Measurements from ENCODE around the gene BLOC1S5. TPM values are rescaled to one million over a fixed set of nuclear protein-coding genes. Genes with fewer than 3 reads are reported as not detected.
"Not testable (repeated sequence)": the region's sequence is repeated elsewhere in the genome, so short reads cannot be mapped to it uniquely, and the experiment has no call there.

Gene BLOC1S5
- polyA plus RNA-seq, 4 donors, result 28.6 to 35.3 (median 32.2) TPM

DNA sequence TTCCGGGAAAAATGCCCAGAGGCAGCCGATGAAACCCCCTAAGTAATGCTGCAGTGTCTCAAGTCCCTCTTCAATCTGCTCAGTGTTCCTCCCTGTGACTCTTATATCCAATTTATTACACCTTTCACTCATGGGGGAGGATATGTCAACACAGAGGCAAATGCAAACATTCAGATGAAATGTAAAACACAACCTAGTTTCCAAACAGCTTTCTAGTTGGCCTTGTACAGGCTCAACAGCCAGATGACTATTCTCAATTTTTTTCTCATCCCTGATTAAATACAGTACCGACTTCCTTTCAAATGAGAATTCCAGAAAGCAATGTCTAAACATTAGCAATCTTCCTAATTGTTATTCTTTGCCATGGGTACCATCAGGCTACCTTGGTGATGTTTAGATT is 65.0 kb downstream of the BLOC1S5 start:
- no peak for DNase-seq (ENCODE audit: low read depth in 4 of 4, low spot score in 2 of 4)

DNA sequence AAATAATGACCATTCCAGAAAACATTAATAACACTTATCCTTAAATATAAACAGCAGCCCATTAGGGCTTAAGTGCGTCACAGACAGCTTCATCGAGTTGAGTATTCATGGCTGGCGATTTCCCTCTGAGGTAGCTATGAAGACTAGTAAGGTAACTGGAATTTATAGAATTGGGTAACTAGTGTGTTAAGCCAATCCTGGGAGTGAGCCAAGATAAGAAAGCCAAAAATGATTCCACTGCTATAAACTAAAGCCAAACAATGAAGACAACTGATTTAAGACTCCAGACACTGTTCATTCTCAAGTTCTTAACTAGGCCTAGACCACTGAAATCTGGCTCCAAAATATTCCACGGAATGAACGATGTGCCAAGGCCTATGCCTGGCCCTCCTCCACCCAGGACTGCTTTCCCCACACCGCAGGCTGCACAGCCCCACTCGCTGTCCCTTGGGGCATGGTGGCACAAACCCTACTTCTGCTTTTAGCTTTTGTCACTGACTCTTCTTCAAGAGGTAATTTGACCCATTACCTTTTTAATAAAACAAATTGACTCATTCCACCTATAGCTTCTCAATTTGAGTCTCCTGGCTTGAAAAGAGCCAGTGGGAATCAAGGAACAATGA is 66.0 kb downstream of the BLOC1S5 start:
- no peak for DNase-seq (ENCODE audit: low read depth in 4 of 4, low spot score in 2 of 4)

DNA sequence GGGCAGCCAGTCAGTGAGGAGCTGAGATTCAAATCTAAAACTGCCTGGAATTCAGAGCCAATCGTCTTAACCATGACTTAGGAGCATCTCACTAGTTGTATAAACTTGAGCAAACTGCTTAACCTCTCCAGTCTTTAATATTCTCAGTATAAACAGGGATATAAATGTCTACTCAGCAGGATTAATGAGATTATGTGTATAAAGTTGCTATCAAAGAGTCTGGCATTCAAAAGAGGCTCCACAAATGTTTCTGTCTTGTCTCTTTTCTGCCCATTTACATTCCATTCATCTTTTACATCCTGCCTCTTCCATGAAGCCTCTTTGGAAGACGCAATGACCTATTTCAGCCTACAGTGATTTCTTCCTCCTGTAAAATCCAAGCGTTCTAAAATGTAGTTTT is 66.9 kb downstream of the BLOC1S5 start:
- no peak for DNase-seq (ENCODE audit: low read depth in 4 of 4, low spot score in 2 of 4)

DNA sequence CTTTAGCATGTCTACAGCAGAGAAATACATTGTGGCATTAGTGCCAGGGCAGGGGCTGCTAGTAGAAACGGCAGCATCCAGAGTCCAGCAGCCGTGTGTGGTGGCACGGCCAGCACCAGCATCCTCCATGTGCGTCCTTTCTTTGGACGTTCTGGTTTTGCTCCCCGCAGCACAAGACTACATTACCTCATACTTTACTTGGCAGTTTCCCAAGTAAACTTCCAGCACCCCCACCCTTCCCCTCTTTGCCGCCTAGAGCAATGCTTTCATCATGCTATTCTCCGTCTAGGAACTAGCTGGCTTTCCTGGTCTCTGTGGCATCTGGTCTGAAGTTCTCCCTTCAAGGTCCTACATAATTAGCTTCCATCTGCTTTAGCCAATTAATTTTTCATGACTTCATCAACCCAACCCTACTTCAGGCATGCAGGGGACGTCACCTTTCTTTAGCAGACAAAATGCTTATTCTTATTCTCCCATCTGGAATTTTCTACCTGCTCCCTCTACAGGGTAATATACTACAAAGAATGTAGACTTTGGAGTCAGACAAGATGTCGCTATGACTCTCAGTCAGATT is 67.6 kb downstream of the BLOC1S5 start:
- DNase-seq (ENCODE audit: low read depth in 4 of 4, low spot score in 2 of 4), result no peak

DNA sequence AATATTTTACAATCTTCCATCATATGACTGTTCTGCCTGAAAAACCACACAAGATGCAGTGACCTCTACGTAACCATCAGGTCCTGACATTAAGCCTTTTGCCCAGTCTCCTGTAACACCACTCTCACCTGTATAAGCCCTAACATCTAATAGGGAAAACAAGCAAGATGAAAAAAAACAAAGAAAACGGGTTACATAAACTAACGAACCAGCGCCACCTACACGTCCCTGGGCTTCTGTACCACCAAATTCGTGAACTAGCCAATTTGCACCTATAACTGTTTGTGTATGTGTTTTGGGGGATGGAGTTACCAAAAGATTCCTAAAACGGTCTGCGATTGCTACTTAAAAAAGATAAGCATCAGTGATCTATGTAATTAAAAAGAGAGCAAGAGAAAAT is 70.2 kb downstream of the BLOC1S5 start:
- DNase-seq (ENCODE audit: low read depth in 4 of 4, low spot score in 2 of 4), result no peak

DNA sequence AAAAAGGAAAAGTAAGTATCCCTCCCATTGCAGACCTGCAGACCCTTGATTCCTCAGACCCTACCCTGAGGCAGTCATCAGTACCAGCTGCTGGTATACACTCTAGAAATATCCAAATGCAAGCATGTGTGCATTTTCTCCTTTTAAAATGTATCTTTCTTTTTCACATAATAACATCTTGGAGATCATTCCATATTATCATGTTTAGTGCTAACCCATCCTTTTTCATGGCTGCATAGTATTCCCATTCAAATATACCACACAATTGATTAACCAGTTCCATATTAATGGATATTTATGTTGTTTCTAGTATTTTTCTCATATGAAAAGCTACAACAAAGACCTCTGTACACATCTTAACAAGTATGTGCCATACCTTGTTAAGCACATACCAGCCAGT is 70.8 kb downstream of the BLOC1S5 start:
- DNase-seq (ENCODE audit: low read depth in 4 of 4, low spot score in 2 of 4), result no peak

DNA sequence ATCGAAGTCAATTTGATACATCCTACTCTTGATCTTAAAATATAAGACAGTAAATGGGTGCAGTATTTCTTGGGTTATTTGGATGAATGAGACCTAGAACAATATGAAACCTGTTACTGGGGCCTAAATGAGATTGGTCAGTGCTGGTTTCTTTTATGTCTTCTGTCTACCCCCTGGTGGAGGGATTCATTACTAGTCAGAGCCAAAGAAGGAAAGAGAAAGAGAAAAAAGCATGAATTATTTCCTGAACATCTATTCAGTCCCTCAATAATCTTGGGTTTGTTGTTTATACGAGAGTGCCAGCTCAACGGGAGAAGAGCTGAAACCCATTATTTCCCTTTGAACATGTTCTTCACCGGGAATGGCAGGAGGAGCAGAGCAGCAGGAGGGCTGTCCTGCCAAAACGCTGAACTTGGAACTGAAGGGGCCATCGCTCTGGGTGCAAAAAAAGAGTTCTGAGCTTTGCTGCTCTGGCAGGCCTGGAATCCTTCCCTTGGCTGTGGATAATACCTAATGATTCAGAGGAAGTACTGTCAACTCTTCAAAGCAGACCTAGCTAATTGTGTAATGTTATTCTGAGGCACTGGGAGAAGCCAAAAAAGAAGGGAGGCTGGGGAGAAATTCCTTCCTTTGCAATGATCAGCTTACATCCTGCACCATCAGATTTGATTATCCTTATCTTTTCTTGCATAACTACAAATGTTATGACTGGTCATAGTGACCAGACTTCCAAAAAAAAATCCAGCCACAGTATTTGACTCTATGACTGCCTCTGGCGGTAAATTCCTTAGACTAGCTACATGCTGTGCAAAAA is 72.0 kb downstream of the BLOC1S5 start:
- DNase-seq (ENCODE audit: low read depth in 4 of 4, low spot score in 2 of 4), result no peak

DNA sequence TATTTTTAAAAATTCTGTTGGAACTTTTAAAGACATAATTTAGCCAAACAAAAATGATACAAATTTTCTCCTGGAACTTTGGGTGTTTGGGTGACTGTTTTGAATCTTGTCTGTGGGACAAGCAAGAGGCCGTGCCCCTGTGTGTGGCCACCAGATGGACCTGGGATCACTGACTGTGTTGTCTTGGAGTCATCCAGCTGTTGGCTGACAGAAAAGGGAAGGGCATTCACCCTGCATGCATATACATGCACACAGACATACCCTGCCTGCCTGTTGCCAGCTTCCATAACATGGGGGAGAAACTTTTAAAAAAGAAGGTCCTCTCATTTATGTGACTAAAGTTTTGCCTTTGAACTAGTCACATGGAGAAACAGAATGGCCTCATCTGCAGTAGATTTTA is 72.7 kb downstream of the BLOC1S5 start:
- no peak for DNase-seq (ENCODE audit: low read depth in 4 of 4, low spot score in 2 of 4)

DNA sequence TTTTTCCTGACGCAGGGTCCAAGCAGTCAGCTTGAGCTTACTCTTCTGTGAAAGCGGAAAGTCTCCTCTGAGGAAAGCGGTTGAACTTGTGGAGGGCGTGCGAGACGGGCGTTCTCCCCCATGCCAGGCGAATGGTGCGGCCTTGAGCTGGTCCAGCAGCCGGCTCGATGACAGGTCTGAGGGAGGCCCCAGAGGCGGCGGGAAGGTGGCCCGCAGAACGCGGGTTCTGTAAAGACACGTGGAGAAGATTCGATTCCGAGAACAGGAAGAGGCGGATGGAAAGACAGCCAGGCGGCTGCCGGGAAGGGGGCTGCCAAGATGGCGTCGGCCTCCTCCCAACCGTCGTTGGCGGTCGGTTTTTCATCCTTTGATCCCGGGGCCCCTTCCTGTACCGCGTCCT is 78.0 kb downstream of the BLOC1S5 start:
- DNase-seq (ENCODE audit: low read depth in 4 of 4, low spot score in 2 of 4), result no peak

DNA sequence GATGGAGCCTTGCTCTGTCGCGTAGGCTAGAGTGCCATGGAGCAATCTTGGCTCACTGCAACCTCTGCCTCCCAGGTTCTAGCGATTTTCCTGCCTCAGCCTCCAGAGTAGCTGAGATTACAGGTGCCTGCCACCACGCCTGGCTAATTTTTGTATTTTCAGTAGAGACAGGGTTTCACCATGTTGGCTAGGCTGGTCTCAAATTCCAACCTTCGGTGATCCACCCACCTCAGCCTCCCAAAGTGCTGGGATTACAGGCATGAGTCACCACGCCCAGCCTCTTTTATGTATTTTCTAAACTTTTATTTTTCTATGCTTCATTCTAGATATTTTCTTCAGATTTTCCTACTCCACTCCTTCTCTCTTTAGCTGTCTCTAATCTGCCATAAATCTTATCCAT is 80.2 kb downstream of the BLOC1S5 start:
- not testable (repeated sequence) for DNase-seq (ENCODE audit: low read depth in 4 of 4, low spot score in 2 of 4)

DNA sequence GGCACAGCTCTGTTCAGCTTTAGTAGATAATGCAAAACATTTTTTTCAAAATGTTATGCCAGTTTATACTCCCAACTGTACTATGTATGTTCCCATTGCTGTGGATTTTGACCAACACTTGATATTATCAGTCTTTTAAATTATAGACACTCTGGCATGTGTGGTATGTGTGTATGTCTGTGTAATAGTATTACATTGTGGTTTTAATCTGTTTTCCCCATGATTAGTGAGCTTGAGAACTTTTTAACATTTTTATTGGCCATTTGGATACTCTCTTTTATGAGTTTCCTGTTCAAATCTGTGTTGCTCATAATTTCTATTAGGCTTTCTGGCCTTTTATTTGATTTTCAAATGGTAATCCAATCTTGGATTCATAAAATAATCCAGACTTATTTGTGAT is 84.4 kb downstream of the BLOC1S5 start:
- no peak for DNase-seq (ENCODE audit: low read depth in 4 of 4, low spot score in 2 of 4)

DNA sequence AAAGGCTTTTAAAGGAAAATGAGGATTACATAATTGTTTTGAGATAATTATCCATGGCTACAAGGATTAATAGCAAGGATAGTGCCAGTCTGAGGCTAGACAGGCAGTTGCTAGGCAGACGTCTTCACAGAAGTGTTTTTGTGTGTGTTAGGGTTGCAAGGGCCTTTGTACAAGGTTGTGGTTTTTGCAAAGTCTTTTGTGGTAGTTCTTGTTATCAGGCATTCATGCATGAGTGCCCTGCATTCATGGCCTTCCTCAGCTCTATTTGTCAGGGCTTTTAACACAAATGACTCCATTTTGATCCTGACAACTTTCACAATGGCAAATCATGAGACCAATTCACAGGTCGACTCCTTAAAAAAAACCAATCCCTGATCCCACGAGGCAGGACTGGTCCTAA is 85.5 kb downstream of the BLOC1S5 start:
- DNase-seq (ENCODE audit: low read depth in 4 of 4, low spot score in 2 of 4), result no peak

DNA sequence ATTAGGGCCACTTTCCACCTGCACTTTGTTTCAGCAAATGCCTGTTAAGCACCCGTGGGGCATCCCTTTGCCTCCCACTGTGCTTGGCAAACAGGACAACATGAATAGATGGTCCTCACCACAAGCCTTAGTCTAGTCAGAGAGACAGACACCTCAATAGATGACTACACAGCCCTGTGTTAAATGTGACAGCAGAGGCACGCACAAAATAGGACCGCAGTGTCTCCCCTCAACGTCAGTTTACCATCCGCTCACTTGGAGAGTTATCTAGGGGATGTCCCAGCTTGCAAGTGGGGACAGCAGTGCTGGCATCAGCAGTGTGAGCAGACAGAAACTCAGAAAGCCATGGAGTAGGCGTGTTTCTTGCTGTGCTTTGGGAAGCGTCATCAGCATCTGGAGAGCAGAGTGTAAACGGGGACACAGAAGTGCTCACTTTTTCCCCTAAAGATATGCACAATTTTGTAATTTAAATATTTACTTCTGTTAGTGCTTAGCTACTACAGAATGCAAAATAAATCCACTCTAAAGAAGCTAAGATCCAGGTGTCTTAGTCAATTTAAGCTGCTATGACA is 87.6 kb downstream of the BLOC1S5 start:
- no peak for DNase-seq (ENCODE audit: low read depth in 4 of 4, low spot score in 2 of 4)

DNA sequence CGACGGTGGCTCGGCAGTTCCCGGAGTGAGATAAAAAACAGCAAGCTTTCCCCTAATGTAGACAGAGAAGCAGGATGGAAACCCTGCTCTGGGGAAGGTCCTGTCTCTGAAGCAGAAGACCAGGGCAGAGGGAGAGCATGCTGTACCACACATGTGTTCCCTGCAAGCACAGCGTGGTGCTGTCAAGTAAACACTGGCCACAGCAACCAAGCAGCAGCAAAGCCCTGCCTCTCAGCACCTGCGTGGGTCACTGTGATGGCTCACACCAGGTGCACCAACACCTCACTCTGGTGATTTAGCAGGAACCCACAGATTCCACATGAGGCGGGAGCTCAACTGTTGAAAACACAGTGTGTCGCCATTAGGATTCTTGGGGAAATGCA is 88.4 kb downstream of the BLOC1S5 start:
- DNase-seq (ENCODE audit: low read depth in 4 of 4, low spot score in 2 of 4), result no peak

DNA sequence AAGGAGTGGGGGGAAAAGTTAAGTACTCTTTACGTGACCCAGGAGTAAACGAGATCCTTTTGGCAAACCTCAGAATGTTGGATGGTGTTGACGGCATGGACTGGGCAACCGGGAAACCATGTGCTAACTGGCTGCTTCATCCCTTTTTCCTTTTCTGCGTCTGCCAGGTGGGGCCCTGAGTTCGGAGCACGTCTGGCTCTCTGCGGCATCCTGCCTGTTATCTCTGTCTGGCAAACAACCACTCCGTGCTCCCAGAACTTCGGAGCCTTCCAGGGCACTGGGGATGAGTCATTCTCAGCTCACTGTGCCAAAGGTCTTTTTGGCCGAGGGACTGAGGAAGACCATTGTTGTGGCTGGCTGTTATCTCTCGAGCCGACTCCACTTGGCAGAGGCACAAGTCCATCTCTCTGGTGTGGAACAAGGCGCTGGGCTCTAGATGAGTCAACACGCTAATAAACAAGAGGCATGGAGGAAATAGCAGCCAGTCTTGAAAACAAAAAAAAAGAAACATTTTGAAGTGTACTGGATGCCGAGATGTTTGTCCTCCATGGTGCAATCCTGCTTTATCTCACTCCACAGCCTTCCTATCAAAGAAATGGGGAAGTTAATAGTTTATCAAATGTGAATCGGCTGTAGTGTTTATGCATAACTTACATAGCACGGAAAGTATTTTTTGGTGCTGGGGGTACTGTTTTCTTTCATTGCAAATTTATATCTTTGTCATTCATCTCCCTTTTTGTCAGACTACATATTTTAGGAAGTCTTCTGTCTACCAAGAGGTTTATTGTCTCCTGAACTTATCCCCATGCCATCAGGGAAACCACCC is 89.0 kb downstream of the BLOC1S5 start:
- DNase-seq (ENCODE audit: low read depth in 4 of 4, low spot score in 2 of 4), result no peak

DNA sequence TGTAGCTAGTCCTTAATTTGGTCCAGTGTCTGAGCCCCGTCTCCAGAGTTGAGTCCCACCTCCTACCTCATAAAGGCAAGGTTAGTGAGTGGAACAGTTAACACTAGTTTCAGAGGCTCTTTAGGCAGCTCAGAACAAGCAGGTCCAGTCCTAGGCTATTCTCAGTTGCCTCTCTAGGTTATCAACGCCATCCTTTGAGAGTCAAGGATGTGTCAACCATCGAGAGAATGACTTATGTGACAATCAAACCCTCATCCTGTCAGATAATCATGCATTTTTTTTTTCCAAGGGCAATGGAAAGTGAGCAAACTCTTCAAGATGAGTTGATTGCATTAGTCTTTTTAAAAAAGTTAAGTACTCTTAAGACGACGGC is 89.6 kb downstream of the BLOC1S5 start:
- DNase-seq (ENCODE audit: low read depth in 4 of 4, low spot score in 2 of 4), result no peak

DNA sequence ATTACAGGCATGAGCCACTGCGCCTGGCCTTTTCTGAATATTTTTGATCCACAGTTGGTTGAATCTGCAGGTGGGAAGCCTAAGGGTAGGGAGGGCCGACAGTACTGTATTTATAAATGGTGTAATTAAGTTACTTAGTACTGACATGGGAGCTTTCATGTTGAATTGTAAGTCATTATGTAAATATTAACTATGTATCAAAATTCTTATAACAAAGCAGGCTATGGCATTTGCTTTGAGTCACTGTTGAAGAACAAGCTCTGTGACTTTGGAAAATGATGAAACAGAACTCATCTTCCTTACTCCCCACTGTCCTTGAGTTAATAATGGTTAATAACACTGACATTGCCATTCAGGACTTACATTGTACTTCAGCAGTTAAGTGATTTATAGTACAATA is 90.6 kb downstream of the BLOC1S5 start:
- DNase-seq (ENCODE audit: low read depth in 4 of 4, low spot score in 2 of 4), result no peak

DNA sequence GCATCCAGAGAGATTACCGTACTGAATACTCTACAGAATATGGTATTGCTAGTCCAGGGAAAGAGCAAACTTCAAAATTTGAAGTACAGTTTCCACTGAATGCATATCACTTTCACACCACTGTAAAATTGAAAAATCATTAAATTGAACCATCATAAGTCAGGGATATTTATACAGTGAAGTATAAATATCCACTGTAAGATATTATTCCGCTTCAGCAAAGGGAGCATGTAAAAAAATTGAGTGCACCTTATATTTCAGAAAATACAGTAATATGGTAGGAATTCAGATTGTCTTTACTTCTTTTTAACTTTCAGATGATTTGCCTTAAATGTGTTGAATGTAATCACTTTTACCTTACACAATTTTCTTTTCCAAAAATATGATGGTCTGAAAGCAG is 92.7 kb downstream of the BLOC1S5 start:
- no peak for DNase-seq (ENCODE audit: low read depth in 4 of 4, low spot score in 2 of 4)

DNA sequence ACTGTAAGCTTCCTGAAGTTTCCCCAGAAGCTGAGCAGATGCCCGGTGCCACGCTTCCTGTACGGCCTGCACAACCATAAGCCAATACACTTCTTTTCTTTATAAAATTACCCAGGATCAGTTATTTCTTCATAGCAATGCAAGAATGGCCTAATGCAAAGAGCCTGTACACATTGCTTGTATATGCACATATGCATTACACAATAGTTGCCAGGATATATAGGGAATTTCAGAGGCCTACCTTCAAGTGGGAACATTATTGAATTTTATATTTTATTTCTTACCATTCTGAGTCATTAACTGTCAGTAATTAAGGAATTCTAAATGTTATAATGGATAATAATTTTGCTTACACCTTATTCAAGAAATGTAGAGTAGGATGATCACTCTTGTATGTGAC is 93.6 kb downstream of the BLOC1S5 start:
- no peak for DNase-seq (ENCODE audit: low read depth in 4 of 4, low spot score in 2 of 4)

All from left renal cortex interstitium (tissue), 4 donors.